Caco-2 (cell line): ENCODE results near the gene FKBP1A. TPM values are rescaled to one million over a fixed set of nuclear protein-coding genes. Genes with fewer than 3 reads are reported as not detected.

Experiments used
- BruUV-seq: library from RNA; stranded (reverse); fragments of 400-500 nt; replicated peaks from 2 replicates; lab custom pipeline; 2021; lab: Mats Ljungman, UMichigan
- CTCF ChIA-PET: fragments of 300-600 bp; sonication (Branson Sonifier 250); formaldehyde crosslinking; loops from one replicate; lab custom pipeline; 2022; ENCODE audit warnings: antibody characterized with exemption; lab: Charles Lee
- POLR2A ChIA-PET: fragments of 300-600 bp; sonication (Branson Sonifier 250); formaldehyde crosslinking; loops from one replicate; lab custom pipeline; 2022; ENCODE audit warnings: antibody characterized with exemption; lab: Charles Lee
- DNase-seq, 2 experiments: peaks; one replicate each; pipeline versions ENCODE4 v3.0.0 to v3.0.0-alpha.2; 2020 to 2022
- H3K27me3 ChIP-seq: replicated peaks from 2 replicates; pipeline ENCODE4 v1.6.0; 2011; ENCODE audit warnings: low read length; ENCODE audit not compliant: control insufficient read depth, insufficient read depth
- H3K36me3 ChIP-seq: 2 replicates; pipeline ENCODE4 v1.5.1; 2011; ENCODE audit warnings: low read length; ENCODE audit not compliant: control insufficient read depth, insufficient read depth
- H3K4me1 ChIP-seq: fragments of 250-450 bp; sonication (Bioruptor Pico); 2 replicates; pipeline ENCODE4 v1.5.1; 2020; ENCODE audit warnings: mild to moderate bottlenecking
- H3K4me3 ChIP-seq: 2 replicates; pipeline ENCODE4 v1.5.1; 2011; ENCODE audit warnings: low read depth, mild to moderate bottlenecking, control low read depth, low read length
- H3K9me3 ChIP-seq: fragments of 250-450 bp; sonication (Bioruptor Pico); 2 replicates; pipeline ENCODE4 v1.5.1; 2020; ENCODE audit warnings: mild to moderate bottlenecking, moderate library complexity
- H3K27ac Mint-ChIP-seq: one replicate; pipeline ENCODE4 v1.8.0; 2022; ENCODE audit warnings: mixed read lengths; ENCODE audit not compliant: unreplicated experiment
- H3K27me3 Mint-ChIP-seq: one replicate; pipeline ENCODE4 v1.8.0; 2022; ENCODE audit warnings: mixed read lengths; ENCODE audit not compliant: insufficient read depth, unreplicated experiment
- H3K36me3 Mint-ChIP-seq: one replicate; pipeline ENCODE4 v1.8.0; 2022; ENCODE audit warnings: mild to moderate bottlenecking, mixed read lengths; ENCODE audit not compliant: insufficient read depth, unreplicated experiment
- H3K4me1 Mint-ChIP-seq: one replicate; pipeline ENCODE4 v1.8.0; 2022; ENCODE audit warnings: low read depth, mixed read lengths; ENCODE audit not compliant: unreplicated experiment
- H3K4me3 Mint-ChIP-seq: one replicate; pipeline ENCODE4 v1.8.0; 2022; ENCODE audit warnings: mild to moderate bottlenecking, moderate library complexity, mixed read lengths; ENCODE audit not compliant: unreplicated experiment
- H3K9me3 Mint-ChIP-seq: one replicate; pipeline ENCODE4 v1.8.0; 2022; ENCODE audit warnings: mixed read lengths; ENCODE audit not compliant: unreplicated experiment
- intact Hi-C: fragments of 100-400 bp; cut with micrococcal nuclease; formaldehyde crosslinking; loops from one replicate; pipeline ENCODE4 v1.10.0; 2022; ENCODE audit not compliant: unreplicated experiment
- total RNA-seq: library from RNA; stranded (reverse); gene quantifications from 2 replicates; pipeline ENCODE4 v1.2.3, GENCODE V29; 2022
- TF ChIP-seq, protein P1 (sequence below), 2 experiments: fragments of 200-600 bp in 1 of 2; IDR thresholded peaks; 1 replicate in 1 of 2; 2 replicates in 1 of 2; pipeline versions ENCODE4 v1.5.1 to v1.8.0; 2011 to 2022; ENCODE audit warnings: antibody characterized with exemption in 1 of 2, control low read depth in 1 of 2, inconsistent platforms in 1 of 2, low read depth in 1 of 2, low read length in 1 of 2, mild to moderate bottlenecking in 1 of 2, moderate library complexity in 1 of 2; ENCODE audit not compliant: insufficient read depth in 1 of 2, severe bottlenecking in 1 of 2, unreplicated experiment in 1 of 2

FKBP1A gene
- total RNA-seq, 1 experiment from 2014 or later, result 220 TPM

DNA sequence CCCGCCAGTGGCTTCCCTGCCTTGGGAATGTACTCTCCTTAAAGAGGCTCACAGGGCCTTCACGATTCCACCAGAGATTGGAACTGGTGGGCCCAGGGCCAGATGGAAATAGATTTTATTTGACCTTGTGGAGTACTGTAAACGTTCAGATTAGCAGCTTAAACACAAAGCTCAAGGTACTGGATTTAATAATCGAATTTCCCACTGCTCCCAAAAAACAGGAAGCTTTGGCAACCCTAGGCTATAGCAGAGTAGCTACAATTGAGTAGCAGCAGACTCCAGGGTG lies 71.3 kb downstream of the FKBP1A start:
- H3K9me3 Mint-ChIP-seq, result no peaks in the 10 kb centered on the region
- H3K4me3 Mint-ChIP-seq, result no peak overlapping the region
- H3K4me1 Mint-ChIP-seq, result no peaks in the 10 kb centered on the region
- Histone ChIP-seq H3K9me3 (no peaks in the 10 kb centered on the region), H3K4me1 (peaks cover 9% of the 10 kb centered on the region), H3K27me3 (no peaks in the 10 kb centered on the region), H3K4me3 (no peak overlapping the region), H3K36me3 (no peaks in the 10 kb centered on the region)
- H3K27me3 Mint-ChIP-seq, result peaks cover 2% of the 10 kb centered on the region
- intact Hi-C loops, result no loop called here
- ChIA-PET CTCF (no interaction called here), POLR2A (no interaction called here)
- H3K36me3 Mint-ChIP-seq, result no peaks in the 10 kb centered on the region
- TF ChIP-seq, protein P1, sequence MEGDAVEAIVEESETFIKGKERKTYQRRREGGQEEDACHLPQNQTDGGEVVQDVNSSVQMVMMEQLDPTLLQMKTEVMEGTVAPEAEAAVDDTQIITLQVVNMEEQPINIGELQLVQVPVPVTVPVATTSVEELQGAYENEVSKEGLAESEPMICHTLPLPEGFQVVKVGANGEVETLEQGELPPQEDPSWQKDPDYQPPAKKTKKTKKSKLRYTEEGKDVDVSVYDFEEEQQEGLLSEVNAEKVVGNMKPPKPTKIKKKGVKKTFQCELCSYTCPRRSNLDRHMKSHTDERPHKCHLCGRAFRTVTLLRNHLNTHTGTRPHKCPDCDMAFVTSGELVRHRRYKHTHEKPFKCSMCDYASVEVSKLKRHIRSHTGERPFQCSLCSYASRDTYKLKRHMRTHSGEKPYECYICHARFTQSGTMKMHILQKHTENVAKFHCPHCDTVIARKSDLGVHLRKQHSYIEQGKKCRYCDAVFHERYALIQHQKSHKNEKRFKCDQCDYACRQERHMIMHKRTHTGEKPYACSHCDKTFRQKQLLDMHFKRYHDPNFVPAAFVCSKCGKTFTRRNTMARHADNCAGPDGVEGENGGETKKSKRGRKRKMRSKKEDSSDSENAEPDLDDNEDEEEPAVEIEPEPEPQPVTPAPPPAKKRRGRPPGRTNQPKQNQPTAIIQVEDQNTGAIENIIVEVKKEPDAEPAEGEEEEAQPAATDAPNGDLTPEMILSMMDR (IDR thresholded peaks at IDR 0.05; ENCODE audit: insufficient read depth in 1 of 2, low read depth in 1 of 2, low read length in 1 of 2, severe bottlenecking in 1 of 2, unreplicated experiment in 1 of 2), result no peak
- DNase-seq, result no peak
- H3K27ac Mint-ChIP-seq, result no peak overlapping the region
- no TSS peak for BruUV-seq

DNA sequence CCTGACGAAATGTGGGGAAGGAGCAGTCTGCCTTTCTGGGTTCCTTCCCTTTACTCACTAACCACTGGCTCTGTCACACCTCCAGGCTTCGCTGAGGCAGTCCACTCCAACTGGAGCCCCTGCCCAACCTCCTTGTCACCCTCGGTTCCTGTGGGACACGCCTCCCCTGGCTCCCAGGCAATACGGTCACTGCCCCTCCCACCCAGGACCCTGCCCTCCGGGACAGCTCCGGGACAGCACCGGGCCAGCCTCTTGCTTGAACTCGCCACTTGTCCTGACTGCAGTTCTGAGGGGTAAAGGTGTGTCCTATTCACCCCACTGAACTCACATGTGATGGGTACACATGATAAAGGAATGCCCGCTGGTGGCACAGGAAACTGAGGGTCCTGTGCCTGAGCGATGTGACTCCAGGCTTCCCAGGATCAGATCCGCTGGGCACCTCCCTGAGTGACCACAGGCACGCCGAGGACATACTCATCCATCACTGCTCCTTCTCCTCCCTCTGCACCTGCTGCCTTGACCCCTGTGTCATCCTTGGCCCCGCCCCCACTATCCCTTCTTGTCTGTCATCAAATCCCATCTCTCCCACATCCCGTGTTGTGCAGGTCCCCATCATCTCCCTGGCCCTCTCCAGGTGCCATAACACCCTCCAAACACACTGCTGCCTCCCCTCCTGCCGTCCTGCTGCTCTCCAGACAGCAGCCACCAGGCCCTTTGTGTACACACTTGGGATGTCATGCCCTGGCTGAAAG lies 71.8 kb downstream of the FKBP1A start:
- H3K4me1 Mint-ChIP-seq, result no peaks in the 10 kb centered on the region
- no peaks in the 10 kb centered on the region for H3K36me3 Mint-ChIP-seq
- no peaks in the 10 kb centered on the region for H3K36me3 ChIP-seq
- ChIA-PET POLR2A (no interaction called here), CTCF (no interaction called here)
- H3K27me3 ChIP-seq, result no peaks in the 10 kb centered on the region
- H3K4me3 ChIP-seq, result no peak overlapping the region
- no peak overlapping the region for H3K4me3 Mint-ChIP-seq
- TF ChIP-seq, protein P1 (IDR thresholded peaks at IDR 0.05; ENCODE audit: insufficient read depth in 1 of 2, low read depth in 1 of 2, low read length in 1 of 2, severe bottlenecking in 1 of 2, unreplicated experiment in 1 of 2), result no peak
- no peaks in the 10 kb centered on the region for H3K9me3 Mint-ChIP-seq
- peaks cover 2% of the 10 kb centered on the region for H3K27me3 Mint-ChIP-seq
- H3K4me1 ChIP-seq, result peaks cover 4% of the 10 kb centered on the region
- no peak overlapping the region for H3K27ac Mint-ChIP-seq
- no TSS peak for BruUV-seq
- intact Hi-C loops, result no loop called here
- DNase-seq, result no peak
- H3K9me3 ChIP-seq, result no peaks in the 10 kb centered on the region

DNA sequence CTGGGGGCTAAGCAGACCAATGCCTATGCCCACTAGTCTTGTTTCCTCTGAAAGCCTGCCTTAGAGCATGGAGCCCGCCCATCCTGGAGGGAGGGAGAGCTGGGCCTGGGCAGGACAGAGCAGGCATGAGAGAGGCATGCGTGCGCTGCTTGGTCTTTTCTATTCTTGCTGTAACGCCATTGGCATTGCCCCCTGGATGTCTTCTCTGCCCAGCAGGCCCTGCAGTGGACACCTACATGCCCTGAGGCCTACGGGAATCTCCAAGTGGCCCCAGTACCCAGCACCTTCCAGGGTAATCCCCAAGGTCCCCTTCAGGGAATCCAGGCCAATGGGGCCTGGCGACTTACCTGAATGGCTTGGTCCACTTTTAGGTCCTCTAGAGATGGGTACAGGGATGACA lies 72.8 kb downstream of the FKBP1A start:
- Mint-ChIP-seq H3K27ac (no peak overlapping the region), H3K4me3 (no peak overlapping the region), H3K9me3 (no peaks in the 10 kb centered on the region), H3K4me1 (no peaks in the 10 kb centered on the region), H3K27me3 (peaks cover 2% of the 10 kb centered on the region), H3K36me3 (no peaks in the 10 kb centered on the region)
- TF ChIP-seq, protein P1 (IDR thresholded peaks at IDR 0.05; ENCODE audit: insufficient read depth in 1 of 2, low read depth in 1 of 2, low read length in 1 of 2, severe bottlenecking in 1 of 2, unreplicated experiment in 1 of 2), result no peak
- no peaks in the 10 kb centered on the region for H3K27me3 ChIP-seq
- no peak for DNase-seq
- POLR2A ChIA-PET, result no interaction called here
- CTCF ChIA-PET, result no interaction called here
- H3K4me1 ChIP-seq, result 0 out of 2 replicates have a peak, but pooled peaks cover 3% of the 10 kb centered on the region
- no peaks in the 10 kb centered on the region for H3K36me3 ChIP-seq
- H3K4me3 ChIP-seq, result no peak overlapping the region
- intact Hi-C loops, result no loop called here
- no TSS peak for BruUV-seq
- H3K9me3 ChIP-seq, result no peaks in the 10 kb centered on the region
